T1000 (cell line): Measurements from ENCODE around the gene DIAPH2.

ENCODE experiments used
- DNase-seq: peaks from one replicate; lab custom pipeline; 2025; ENCODE audit warnings: mixed read lengths; lab: John Stamatoyannopoulos, UW

The DIAPH2 gene

GRCh38 chrX:96978906-96979305 lies 294.3 kb downstream of the DIAPH2 start:
- no peak for DNase-seq

- no peak for DNase-seq
Observed at GRCh38 chrX:96979766-96980165, 295.1 kb downstream of the DIAPH2 start.

DNA sequence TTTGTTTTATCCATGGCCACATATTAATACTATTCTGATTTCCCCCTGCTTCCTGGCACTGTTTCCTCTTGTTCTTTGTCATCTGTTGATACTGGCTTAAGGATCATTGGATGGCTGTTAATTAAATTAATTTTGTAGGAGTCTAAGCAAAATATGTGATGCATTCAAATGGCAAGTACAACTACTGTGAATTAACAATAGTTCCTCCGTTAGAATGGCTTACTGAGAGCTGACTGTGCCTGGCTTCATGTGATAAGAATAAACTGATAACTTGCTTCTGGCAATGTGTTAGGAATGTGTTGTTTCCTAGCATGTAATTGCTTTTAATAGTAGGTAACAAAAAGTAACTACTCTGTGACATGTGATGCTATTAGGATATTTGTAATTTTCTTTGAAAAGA lies 297.5 kb downstream of the DIAPH2 start:
- DNase-seq: no peak

- DNase-seq: no peak
Observed at GRCh38 chrX:96984538-96984937, 299.9 kb downstream of the DIAPH2 start.

GRCh38 chrX:96985046-96985445 lies 300.4 kb downstream of the DIAPH2 start:
- no peak for DNase-seq

DNA sequence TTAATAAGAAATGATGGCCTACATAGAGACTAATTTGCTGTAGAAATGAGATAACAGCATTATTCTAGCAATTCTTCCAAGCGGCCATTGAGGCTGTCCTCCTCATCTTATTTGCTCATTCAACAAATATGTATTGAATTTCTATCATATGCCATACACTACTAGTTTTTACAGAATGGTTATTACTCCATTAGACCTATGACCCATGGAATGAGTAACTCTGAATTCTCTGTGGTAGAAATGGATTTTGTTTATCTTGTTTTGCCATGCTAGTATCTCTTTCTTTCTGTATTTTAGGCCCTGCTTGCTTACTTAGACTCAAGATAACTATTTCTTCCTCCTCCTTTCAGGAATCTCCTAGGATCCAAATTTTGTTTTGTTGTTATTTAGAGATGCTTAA lies 302.6 kb downstream of the DIAPH2 start:
- DNase-seq: no peak

- no peak for DNase-seq
Observed at GRCh38 chrX:96989830-96990571, 305.4 kb downstream of the DIAPH2 start.

DNA sequence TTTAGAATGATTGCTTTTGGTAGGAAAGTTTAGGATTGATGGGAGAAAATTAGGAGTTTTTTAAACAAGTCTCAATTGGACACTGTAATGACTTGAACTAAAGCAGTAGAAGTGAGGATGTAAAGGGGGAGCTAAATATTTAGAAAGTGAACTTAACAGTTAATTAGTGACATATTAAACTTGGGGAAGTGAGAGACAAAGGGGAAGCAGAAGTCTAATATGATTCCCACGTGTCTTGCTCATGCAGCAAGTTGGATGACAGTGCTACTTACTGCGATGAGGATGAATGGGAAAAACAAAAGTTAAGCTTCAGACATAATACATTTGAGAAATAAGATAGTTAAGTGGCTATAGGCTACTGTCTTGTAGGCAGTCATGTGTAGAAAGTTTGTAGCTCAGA lies 309.5 kb downstream of the DIAPH2 start:
- no peak for DNase-seq

DNA sequence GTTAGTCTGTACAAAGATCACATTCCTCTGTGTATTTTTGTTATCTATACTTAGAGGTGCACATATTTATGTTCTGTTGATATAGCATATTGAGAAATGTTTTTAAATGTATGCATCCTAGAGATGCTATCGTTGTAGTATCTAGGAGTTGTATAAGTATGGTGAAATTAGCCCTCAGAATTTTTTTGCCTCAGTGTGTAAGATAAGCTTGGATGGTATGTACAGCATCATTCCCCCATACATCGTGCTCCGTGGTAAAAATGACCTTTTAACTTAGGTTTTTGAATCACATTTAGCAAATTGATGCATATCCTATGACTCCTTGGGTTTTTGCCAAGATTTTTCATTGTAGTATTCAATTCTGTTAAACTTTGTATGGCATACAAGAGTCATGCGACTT lies 312.6 kb downstream of the DIAPH2 start:
- no peak for DNase-seq

GRCh38 chrX:97000682-97001368 lies 316.2 kb downstream of the DIAPH2 start:
- DNase-seq: no peak

GRCh38 chrX:97006167-97006566 lies 321.5 kb downstream of the DIAPH2 start:
- DNase-seq: no peak

GRCh38 chrX:97009391-97009790 lies 324.7 kb downstream of the DIAPH2 start:
- DNase-seq: no peak

DNA sequence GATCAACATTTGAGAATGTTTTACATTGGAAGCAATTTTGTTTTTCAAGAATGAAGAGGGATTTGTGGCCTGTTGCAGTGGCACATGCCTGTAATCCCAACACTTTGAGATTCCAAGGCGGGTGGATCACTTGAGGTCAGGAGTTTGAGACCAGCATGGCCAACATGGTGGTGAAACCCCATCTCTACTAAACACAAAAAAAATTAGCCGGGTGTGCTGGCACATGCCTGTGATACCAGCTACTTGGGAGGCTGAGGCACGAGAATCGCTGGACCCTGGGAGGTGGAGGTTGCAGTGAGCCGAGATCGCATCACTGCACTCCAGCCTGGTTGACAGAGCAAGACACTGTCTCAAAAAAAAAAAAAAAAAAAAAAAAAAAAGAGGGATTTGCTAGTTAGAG lies 326.9 kb downstream of the DIAPH2 start:
- no peak for DNase-seq

DNA sequence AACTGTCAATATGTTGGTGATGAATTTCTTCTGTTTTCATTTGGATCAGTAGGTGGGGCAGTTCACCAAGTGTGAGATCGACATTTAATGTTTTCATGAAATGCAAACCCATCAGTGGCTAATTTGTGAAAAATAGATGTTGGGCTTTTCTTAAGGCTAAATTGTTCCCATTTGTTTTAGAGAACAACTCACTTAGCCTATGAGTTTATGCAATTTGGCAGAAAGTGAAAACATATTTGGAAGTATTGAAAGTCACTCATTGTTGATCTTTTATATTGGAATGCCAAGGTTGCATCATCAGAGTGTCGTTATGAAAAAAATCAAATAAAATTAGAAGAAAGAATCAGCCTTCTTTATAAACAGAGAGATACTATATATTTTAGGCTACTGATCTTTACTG lies 331.5 kb downstream of the DIAPH2 start:
- DNase-seq: no peak

DNA sequence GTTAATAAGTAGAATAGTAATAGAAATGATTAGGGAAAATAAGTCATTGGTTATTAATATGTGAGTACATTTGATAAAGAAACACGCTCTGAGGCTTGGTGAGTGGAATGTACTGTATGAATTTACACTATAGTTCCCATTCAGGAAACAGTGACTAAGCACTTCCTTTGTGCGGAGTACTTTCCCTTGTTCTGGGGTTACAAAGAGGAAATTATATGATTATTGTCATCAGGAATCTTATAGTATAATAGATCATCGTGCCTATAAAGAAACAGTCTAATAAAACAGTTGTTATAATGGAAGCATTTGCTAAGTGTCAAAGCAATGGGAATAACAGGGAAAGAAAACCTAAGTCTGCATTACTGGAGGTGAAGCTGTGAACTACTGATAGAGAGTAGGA lies 337.0 kb downstream of the DIAPH2 start:
- no peak for DNase-seq

GRCh38 chrX:97026406-97026805 lies 341.8 kb downstream of the DIAPH2 start:
- DNase-seq: no peak

DNA sequence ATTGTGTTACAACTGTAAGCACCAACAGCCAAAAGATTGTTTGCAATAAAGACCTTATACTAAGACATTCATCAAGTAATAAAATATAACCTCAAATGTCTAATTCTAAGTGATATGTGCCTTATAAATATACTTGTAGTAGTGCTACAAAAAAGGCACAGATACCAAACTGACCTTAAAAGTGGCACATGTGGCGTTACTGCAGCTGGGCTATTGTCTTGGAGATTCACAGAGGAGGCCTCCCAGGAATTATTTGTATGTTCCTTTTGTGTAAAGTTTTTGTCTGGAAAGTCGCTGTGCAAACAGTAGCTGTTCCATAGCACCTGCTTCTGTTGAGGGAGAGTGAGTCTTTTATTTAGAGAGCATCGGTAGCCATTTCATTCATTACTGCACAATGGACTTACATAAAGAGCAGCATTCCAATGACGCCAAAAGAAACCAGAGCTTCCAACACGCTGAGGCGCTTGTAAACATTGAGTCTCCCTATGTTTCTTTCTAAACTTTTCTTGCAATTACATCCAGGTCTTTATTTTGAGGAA lies 342.8 kb downstream of the DIAPH2 start:
- DNase-seq: no peak

DNA sequence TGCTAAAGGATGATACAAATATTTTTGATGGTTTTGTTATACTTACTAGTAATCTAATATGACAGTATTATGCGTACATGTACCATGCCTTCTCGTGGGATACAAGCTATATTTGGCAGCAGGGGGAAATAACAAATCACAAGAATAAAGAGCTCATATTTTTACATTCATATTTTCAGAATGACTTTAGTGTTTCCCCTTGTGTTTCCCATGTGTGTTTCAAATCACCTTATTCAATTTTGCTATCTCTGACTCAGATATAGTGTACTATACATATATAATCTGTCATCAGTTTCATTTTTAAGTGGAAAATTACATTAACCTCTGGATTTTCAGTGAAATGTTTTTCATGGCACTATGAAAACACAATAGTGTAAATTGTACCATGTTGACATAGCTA lies 345.8 kb downstream of the DIAPH2 start:
- DNase-seq: no peak

DNA sequence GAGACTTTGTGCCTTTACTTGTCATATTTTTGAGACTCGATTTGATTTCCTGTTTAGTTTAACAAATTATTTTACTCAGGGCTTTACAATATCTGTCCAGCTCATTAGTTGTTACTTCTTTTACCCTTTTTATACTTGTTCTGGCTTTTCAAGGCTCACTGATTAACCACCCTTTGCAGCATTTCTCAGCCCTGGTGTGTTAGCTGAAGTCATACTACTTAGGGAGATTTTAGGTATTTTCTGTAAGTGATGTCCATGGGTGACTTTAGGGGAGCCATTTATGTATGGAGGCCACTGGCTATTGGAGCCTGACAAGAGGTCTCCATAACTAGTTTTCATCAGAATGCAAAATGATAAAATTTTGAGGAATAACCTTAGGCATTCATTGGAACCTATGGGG lies 346.3 kb downstream of the DIAPH2 start:
- no peak for DNase-seq

DNA sequence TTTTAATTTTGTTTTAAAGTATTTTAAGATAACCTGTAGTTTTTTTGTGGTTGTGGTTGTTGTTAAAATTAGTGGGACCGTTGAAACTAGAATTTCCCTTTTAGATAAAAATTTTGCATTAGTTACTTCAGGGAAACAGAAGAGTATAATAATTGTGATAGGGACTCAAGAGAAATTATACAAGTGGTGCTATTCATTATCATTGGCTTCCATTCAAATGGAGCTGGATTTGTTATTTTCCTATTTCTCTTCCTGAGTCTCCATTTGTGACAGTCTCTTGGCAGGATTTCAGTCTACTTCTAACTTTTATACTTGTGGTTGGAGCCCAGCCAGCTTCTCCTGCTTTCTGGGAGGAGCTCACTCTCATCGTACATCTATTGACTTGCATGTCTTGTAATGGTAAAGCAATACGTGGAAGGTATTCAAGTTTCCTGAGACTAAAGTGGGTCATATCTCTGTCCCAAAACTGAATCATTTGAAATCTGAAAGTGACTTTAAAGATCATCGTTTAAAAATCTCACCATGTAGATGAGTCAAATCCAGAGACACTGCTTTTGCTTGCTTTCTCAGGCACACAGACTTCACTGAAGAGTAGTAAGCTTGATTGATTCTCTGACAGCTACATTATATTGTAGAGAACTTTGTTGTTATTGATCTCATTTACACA lies 354.9 kb downstream of the DIAPH2 start:
- no peak for DNase-seq

DNA sequence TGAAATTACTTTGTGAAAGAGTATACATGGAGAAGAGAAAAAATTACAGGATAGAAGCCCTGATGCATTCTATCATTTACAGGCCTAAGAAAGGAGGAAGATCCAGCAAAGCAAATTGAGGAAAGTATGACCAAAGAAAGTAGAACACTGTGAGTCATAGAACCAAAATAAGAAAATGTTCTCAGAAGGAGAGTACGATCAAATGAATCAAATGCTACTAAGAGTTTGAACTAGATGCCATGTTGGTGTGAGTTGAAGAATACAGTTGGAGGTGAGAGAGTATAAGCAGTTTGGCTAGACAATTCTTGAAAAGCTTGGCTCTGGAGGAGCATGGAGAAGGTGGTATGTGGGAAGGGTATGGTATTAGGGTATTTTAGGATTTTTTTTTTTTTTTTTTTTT lies 360.8 kb downstream of the DIAPH2 start:
- no peak for DNase-seq

DNA sequence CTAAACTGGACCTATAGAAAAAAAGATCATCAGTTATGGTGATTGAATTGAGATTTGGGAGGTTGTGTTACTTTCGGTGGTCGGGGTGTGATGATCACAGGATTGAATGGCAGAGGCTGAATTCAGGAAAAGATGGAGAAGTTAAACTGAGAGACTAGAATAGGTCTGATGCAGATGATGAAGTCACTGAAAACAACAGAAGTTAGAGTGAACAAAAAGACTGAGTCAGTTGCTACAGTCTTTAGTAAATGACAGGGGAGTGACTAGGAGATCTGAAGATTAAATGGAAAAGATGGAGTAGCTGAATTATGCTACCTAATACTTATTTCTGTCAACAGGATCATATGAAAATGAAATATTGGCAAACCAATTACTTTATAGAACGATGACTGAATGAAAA lies 362.2 kb downstream of the DIAPH2 start:
- DNase-seq: no peak

GRCh38 chrX:97050392-97050791 lies 365.8 kb downstream of the DIAPH2 start:
- DNase-seq: no peak
